GM12878 (cell line): ENCODE measurements around the gene SDCCAG8. TPM values are rescaled to one million over a fixed set of nuclear protein-coding genes. Genes with fewer than 3 reads are reported as not detected.

ENCODE experiments used
- BACH1 ChIP-seq: fragments of 450-650 bp; IDR thresholded peaks from 2 replicates; pipeline ENCODE4 v1.6.1; 2017; ENCODE audit warnings: mild to moderate bottlenecking, borderline replicate concordance
- BRCA1 ChIP-seq: IDR thresholded peaks from 2 replicates; pipeline ENCODE4 v1.6.1; 2011; ENCODE audit warnings: low read depth, low read length, improper control_type of control experiment
- GATAD2B ChIP-seq: fragments of 450-650 bp; conservative IDR thresholded peaks from 2 replicates; pipeline ENCODE4 v1.6.1; 2017; ENCODE audit warnings: low read depth, mild to moderate bottlenecking, moderate library complexity
- KAT2A ChIP-seq: conservative IDR thresholded peaks from 2 replicates; pipeline ENCODE4 v1.6.1; 2011; ENCODE audit warnings: low read depth, low read length; ENCODE audit not compliant: control insufficient read depth
- KLF5 ChIP-seq: fragments of 450-650 bp; IDR thresholded peaks from 2 replicates; pipeline ENCODE4 v1.6.1; 2014; ENCODE audit warnings: mild to moderate bottlenecking; ENCODE audit not compliant: partially characterized antibody
- MYC ChIP-seq: IDR thresholded peaks from 2 replicates; pipeline ENCODE4 v1.6.1; 2011; ENCODE audit warnings: mild to moderate bottlenecking, low read length, moderate library complexity, inconsistent platforms; ENCODE audit not compliant: insufficient read depth, insufficient replicate concordance, insufficient read length, severe bottlenecking
- NFYB ChIP-seq: IDR thresholded peaks from 2 replicates; pipeline ENCODE4 v1.6.1; 2011; ENCODE audit warnings: low read depth, mild to moderate bottlenecking, low read length, improper control_type of control experiment, moderate library complexity; ENCODE audit not compliant: insufficient read depth
- NKRF ChIP-seq: fragments of 450-650 bp; conservative IDR thresholded peaks from 2 replicates; pipeline ENCODE4 v1.6.1; 2017; ENCODE audit warnings: mild to moderate bottlenecking, moderate library complexity
- PRDM15 ChIP-seq: fragments of 450-650 bp; formaldehyde crosslinking; IDR thresholded peaks from 2 replicates; pipeline ENCODE4 v1.4.0; 2020; ENCODE audit warnings: mild to moderate bottlenecking, moderate library complexity
- SMARCA5 ChIP-seq: fragments of 450-650 bp; IDR thresholded peaks from 2 replicates; pipeline ENCODE4 v1.6.1; 2017; ENCODE audit warnings: mild to moderate bottlenecking
- STAT1 ChIP-seq: fragments of 450-650 bp; conservative IDR thresholded peaks from 2 replicates; pipeline ENCODE4 v1.6.1; 2014; ENCODE audit warnings: antibody characterized with exemption, mild to moderate bottlenecking
- ZBTB4 ChIP-seq: fragments of 450-650 bp; formaldehyde crosslinking; IDR thresholded peaks from 2 replicates; pipeline ENCODE4 v1.4.0; 2022; ENCODE audit warnings: mild to moderate bottlenecking, moderate library complexity
- ZNF217 ChIP-seq: fragments of 450-650 bp; IDR thresholded peaks from 2 replicates; pipeline ENCODE4 v1.6.1; 2017; ENCODE audit warnings: antibody characterized with exemption, mild to moderate bottlenecking
- ZNF384 ChIP-seq: IDR thresholded peaks from 2 replicates; pipeline ENCODE4 v1.6.1; 2012; ENCODE audit warnings: low read depth, mild to moderate bottlenecking, low read length, improper control_type of control experiment, borderline replicate concordance
- polyA plus RNA-seq, 11 experiments: library from polyadenylated mRNA; depleted of rRNA in 4 of 11; unstranded in 6 of 11; stranded (reverse) in 5 of 11; fragments of >200 nt; fragmentation: Nextera tagmentation in 4 of 11; fragmentation: Illumina TruSeq in 1 of 11; extraction: Ambion mirVana in 4 of 11; extraction: Trizol in 1 of 11; gene quantifications; 1 replicate in 1 of 11; 2 replicates in 10 of 11; pipeline versions ENCODE4 v1.2.1 to v1.2.3, GENCODE V29; 2011 to 2016; ENCODE audit warnings: inconsistent platforms in 2 of 11, missing spikeins in 2 of 11, low read depth in 1 of 11
- total RNA-seq, 4 experiments: library from RNA; depleted of rRNA in 3 of 4; stranded (reverse); fragments of >200 nt in 3 of 4; fragmentation: Illumina TruSeq in 1 of 4; extraction: Trizol in 1 of 4; gene quantifications; 2 replicates each; pipeline versions ENCODE4 v1.2.1 to v1.2.3, GENCODE V29; 2013 to 2021
- TF ChIP-seq, protein P1 (sequence below): IDR thresholded peaks from 2 replicates; pipeline ENCODE4 v1.6.1; 2011; ENCODE audit warnings: mild to moderate bottlenecking, low read depth, low read length, moderate library complexity; ENCODE audit not compliant: insufficient replicate concordance
- TF ChIP-seq, protein P2 (sequence below): fragments of 450-650 bp; IDR thresholded peaks from 2 replicates; pipeline ENCODE4 v1.6.1; 2014; ENCODE audit warnings: mild to moderate bottlenecking

SDCCAG8 gene
- total and polyA plus RNA-seq, 10 of the 15 experiments (the other 5 are each of a cell fraction or from before 2014, with no cell fraction given), result 15.0 to 25.6 (median 20.6) TPM

- TF ChIP-seq, protein P1, sequence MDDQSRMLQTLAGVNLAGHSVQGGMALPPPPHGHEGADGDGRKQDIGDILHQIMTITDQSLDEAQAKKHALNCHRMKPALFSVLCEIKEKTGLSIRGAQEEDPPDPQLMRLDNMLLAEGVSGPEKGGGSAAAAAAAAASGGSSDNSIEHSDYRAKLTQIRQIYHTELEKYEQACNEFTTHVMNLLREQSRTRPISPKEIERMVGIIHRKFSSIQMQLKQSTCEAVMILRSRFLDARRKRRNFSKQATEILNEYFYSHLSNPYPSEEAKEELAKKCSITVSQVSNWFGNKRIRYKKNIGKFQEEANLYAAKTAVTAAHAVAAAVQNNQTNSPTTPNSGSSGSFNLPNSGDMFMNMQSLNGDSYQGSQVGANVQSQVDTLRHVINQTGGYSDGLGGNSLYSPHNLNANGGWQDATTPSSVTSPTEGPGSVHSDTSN, result no peak
- peak; percentile 45; the same call in 1 of the 2 replicates for TF ChIP-seq STAT1
- peak; percentile 39 for TF ChIP-seq KLF5
- 0 out of 2 replicates have a peak, but pooled peaks have one; percentile 40 for TF ChIP-seq GATAD2B
- TF ChIP-seq KAT2A, result no peak
- no peak for TF ChIP-seq BRCA1
- no peak for TF ChIP-seq ZNF384
- TF ChIP-seq MYC, result no peak
- no peak for TF ChIP-seq ZBTB4 (CRISPR knock-in tag)
- TF ChIP-seq ZNF217, result no peak
- no peak; the same call in 1 of the 2 replicates for TF ChIP-seq SMARCA5
- TF ChIP-seq, protein P2, sequence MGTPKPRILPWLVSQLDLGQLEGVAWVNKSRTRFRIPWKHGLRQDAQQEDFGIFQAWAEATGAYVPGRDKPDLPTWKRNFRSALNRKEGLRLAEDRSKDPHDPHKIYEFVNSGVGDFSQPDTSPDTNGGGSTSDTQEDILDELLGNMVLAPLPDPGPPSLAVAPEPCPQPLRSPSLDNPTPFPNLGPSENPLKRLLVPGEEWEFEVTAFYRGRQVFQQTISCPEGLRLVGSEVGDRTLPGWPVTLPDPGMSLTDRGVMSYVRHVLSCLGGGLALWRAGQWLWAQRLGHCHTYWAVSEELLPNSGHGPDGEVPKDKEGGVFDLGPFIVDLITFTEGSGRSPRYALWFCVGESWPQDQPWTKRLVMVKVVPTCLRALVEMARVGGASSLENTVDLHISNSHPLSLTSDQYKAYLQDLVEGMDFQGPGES, result no peak
- no peak for TF ChIP-seq PRDM15
- peak; percentile 90 for TF ChIP-seq NKRF
- no peak; the same call in 1 of the 2 replicates for TF ChIP-seq BACH1
- peak; percentile 27; the same call in 1 of the 2 replicates for TF ChIP-seq NFYB
Observed at GRCh38 chr1:243255791-243256512, at the start of gene SDCCAG8 (continued).
